HS-27A (cell line): ENCODE data around the gene CLNK.

Experiments
- DNase-seq: peaks from one replicate; pipeline ENCODE4 v3.0.0-alpha.2; 2012; ENCODE audit warnings: low read depth, missing footprints

CLNK gene

GRCh38 chr4:10701161-10701560 lies 16.6 kb upstream of the CLNK start:
- no peak for DNase-seq

GRCh38 chr4:10698172-10698571 lies 13.6 kb upstream of the CLNK start:
- DNase-seq, result no peak

DNA sequence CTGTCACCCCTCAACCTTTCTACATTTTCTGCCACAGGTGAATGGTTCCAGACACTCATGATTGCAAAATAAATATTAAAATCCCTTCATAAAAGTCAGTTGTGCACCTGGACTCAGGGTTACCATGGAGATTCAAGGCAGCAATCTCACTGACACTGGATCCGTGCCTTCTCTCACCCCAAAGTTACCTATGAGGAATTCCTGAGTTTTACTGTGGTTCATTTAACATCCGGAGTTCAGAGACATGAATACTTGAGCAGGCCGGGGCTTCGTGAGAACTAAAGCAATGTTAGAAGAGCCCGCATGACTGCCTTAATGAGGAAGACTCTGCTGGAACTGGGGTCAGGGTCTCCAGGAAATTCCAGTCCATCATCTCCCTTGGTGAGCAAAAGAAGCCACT lies 12.5 kb upstream of the CLNK start:
- no peak for DNase-seq

GRCh38 chr4:10696253-10696652 lies 11.7 kb upstream of the CLNK start:
- no peak for DNase-seq

DNA sequence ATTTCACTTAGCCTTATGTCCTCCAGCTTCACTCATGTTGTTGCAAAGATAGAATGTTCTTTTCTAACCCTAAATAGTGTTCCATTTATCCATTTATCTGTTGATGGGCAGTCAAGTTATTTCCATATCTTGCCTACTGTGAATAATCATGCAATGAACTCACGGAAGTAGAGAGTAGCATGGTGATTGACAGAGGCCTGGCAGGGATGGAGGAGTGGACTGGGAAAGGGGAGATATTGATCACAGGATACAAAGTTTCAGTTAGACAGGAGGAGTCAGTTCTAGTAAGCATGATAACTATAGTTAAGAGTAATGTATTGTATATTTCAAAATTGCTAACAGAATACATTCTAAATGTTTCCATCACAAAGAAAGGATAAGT lies 10.3 kb upstream of the CLNK start:
- no peak for DNase-seq

- DNase-seq, result no peak
Measured at GRCh38 chr4:10694151-10694827, 9.7 kb upstream of the CLNK start.

GRCh38 chr4:10691651-10692050 lies 7.1 kb upstream of the CLNK start:
- no peak for DNase-seq

DNA sequence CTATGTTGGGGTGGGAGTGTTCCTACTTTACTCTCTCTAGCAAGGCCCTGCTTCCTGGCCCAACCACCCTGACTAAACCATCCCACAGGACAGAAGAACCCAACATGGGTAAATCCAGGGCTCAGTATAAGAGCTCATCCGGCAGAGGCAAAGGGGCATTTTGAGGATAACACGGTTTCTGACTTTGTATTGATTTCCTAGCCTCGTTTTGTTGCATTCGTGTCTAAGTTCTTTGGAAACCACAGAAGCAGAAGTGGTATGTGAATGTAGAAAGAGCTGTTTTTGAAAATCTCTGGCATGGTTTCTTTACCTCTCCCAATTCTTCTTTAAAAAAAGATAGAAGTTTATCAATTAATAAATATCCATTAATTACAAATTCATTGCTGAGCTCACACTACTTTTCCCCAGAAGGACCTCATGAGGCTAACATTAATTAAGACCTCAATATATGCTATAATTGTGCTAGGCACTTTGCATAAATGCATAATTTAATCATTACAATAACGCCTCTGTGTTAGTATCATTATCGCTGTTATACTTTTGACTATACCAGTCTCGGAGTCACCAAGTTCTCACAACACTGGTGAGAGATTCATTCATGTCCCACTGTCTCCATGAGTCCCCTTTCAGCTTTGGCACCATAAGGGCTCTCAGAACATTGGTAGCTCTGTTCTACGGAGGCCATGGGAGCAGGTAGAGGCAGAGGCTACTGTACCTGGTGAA lies 5.8 kb upstream of the CLNK start:
- no peak for DNase-seq

DNA sequence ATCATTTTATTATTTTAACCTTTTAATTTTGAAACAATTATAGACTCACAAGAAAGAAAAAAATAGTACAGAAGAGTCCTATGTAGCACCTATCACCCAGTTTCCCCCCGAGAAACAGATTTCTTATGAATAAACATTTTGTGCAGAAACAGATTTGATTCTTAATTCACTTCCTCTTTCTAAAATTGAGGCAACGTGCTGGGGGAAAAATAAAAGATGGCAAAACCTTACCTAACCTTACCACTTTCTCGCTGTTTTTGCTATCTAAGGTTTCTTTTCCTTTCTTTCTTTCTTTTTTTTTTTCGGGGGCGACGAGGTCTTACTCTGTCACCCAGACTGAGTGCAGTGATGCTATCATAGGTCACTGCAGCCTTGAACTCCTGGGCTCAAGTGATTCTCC lies 4.3 kb upstream of the CLNK start:
- DNase-seq, result no peak

DNA sequence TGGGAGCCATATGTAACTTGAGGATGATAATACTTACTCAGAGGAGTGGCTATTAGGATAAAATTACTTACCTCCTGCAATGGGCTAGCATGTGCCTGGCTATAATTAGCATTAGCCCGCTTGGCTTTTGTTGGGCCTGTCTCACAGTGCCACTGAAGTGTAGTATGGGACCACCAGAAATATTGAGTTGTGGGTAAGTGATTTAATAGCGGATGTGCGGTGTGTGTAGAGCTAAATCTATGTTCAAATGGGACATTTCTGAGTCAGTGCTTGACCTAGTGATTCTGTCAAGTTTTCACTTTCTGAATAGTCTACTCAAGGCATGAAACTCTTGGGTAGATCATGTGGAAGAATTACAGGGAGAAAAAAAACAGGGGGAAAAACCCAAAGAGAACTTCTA lies 3.5 kb upstream of the CLNK start:
- no peak for DNase-seq

DNA sequence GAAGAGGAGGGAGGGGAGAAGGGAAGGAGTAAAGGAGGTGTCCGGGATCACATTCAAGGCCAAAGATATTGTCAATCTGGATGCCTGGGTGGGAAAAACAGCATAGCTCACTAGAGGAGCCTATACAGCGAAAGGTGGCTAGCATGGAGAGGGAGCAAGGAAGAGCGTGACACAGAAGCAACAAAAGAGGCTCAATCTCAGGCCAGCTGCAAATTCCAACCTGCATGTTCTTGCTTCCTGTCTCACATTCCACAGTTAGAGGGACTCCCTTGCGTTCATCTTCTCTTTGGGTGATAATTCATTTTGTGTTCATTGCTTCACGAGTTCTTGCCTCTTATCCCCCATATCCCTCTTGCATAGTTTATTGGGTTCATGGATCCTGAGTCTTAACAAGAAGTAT lies 3.0 kb upstream of the CLNK start:
- no peak for DNase-seq

GRCh38 chr4:10682397-10682796 lies 2.2 kb downstream of the CLNK start:
- no peak for DNase-seq

DNA sequence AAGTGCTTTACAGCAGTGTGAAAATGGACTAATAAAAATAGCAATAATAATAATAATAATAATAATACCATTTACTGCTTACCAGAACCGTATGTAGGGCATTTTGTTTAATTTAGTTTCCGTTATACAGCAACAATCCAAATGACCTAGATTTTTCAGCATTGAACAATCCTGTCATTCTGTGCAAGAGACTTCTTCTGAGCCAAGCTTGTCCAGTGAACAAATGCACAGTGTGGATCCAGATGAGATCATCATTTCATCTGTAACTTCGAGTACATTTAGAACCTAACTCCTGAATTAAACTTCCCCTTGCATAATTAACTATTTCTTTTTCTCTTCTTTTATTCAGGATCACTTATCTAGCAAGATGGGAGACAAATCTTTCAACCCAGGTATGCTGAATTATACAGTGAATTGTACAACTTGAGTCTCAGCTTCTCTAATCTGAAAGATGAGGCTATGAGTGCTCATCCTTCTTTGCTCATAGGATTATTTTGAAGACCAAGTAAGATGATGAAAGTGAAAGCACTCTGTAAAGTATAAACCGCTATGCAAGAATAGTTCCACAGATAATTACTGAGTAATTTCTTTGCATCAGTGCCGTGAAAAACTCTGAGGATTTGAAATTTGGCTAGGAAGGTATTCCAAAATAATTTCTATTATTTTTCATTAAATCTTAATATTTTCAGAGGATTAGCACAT lies 6.6 kb downstream of the CLNK start:
- DNase-seq, result no peak

- no peak for DNase-seq
Measured at GRCh38 chr4:10673817-10674369, 10.7 kb downstream of the CLNK start.

DNA sequence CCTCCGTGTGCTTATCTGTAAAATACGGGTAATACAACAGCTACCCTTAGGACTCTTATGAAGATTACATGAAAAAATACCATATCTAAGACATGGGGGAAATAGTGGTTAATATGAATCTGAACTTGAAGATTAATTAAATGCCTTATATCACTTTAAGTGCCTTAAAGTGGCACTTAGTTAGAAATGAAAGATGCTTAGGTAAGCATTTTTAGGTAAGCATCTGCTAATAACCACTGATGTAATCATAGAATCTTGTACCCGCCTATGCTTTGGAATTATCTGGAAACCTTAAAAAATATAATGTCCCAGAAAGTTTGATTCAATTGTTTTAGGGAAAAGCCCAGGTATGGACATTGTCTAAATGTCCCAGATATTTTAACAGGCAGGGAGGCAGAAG lies 12.2 kb downstream of the CLNK start:
- DNase-seq, result no peak

- DNase-seq, result no peak
Measured at GRCh38 chr4:10671799-10672198, 12.8 kb downstream of the CLNK start.

- DNase-seq, result no peak
Measured at GRCh38 chr4:10671366-10671765, 13.2 kb downstream of the CLNK start.

DNA sequence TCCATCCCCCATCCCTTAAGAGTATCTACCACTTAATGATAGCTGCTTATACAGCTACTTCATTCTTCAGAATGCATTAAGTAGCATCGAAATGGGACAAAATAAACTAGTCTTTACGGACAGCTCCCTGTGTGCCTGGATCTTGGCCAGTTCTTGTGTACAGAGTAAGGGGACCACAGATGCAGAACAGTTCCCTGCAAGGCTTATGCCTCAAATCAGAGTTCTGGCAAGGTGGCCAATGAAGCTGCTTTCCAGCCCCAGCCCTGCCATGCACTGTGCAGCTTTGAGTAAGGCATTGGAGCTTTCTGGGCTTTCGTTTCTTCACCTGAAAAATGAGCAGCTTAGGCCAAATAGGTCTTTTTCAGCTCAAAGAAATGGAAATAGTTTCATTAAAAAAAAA lies 14.2 kb downstream of the CLNK start:
- no peak for DNase-seq

DNA sequence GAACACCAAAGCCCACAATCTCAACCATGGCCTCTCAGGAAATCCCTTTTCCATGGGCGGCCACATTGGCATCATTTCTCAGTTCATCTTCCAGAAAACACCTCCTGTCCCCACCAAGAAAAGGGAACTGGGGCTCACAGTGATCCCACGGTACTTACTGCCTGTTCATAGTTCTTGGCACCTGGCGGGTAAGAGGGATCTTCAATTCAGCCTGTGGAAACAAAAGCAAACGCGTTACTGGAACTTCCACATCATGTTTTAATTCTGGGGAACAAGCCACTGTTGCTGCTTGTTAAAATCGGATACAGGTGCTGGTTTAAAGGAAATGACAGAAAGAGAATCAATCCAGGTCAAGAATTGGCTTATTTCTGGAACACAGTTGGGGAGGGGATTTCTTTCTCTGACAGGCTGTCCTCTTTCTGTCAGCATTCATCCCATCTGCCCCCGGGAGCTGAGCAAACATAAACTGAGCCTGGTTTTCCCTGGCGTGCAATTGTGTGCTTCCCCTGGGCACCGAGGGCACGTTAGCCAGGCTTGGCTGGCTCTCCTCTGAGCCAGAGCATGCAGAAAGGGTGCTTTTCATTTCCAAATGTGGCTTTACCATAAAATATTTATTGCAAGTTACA lies 16.8 kb downstream of the CLNK start:
- DNase-seq, result no peak

DNA sequence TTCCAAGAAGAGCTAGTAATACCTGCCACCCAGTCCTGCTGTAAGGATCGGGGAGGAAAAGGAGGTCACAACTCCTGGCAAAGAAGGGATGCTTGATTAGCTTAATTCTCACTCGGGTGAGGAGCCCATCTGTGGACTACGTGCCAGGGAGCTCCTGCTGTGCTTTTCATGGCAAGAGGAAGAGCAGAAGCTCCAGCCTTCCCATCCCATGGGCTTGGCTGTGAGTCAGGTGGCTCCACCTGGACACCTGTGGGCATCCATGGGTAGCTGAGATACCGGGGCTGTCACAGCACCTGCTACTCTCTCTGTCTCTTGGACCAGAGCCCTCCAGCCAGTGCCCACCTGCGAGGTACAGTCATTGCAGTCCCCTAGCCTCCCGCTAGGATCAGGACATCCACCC lies 18.0 kb downstream of the CLNK start:
- DNase-seq, result no peak

GRCh38 chr4:10664408-10664807 lies 20.2 kb downstream of the CLNK start:
- DNase-seq, result no peak

DNA sequence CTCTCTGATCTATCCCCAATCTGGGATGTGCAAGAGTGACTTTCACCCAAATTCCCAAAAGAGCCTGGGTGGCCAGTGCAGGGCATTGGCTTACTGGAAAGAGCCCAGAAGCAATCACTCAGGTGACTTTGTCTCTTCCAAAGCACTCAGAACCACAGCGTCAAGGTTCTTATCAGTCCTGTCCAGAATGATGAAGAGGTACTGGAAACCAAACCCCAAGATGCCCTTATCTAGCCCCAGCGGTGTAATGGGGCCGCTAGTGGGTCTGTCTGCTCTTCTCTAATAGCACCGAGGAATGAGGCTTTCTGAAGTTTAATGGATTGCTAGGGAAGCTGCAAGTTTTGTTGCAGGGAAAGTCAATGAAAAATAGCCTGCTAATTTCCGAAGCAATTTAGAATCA lies 21.6 kb downstream of the CLNK start:
- no peak for DNase-seq

DNA sequence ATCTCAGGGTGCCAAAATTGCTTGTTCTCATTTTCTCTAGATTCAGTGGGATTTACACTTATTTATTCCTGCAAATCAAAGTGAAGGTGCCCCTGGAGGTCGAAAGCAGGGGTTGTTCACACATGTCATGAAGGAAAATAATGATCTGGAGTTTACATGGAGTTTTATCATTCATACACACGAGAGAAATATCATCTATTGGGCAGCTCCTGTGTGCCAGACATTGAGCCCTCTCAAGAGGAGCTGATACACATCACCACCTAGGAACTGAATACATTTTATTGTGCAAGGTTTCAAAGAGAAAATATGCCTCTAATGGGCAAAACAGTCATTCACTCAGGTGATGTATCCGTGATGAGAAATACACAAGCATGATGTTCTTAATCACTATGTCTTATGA lies 23.5 kb downstream of the CLNK start:
- DNase-seq, result no peak
